ENCODE measurements around the gene GRAMD4. TPM values are rescaled to one million over a fixed set of nuclear protein-coding genes. Genes with fewer than 3 reads are reported as not detected.

The GRAMD4 gene
- polyA plus RNA-seq, 1 of the 3 experiments (the other 2 are of a cell fraction) = 15.5 TPM

DNA sequence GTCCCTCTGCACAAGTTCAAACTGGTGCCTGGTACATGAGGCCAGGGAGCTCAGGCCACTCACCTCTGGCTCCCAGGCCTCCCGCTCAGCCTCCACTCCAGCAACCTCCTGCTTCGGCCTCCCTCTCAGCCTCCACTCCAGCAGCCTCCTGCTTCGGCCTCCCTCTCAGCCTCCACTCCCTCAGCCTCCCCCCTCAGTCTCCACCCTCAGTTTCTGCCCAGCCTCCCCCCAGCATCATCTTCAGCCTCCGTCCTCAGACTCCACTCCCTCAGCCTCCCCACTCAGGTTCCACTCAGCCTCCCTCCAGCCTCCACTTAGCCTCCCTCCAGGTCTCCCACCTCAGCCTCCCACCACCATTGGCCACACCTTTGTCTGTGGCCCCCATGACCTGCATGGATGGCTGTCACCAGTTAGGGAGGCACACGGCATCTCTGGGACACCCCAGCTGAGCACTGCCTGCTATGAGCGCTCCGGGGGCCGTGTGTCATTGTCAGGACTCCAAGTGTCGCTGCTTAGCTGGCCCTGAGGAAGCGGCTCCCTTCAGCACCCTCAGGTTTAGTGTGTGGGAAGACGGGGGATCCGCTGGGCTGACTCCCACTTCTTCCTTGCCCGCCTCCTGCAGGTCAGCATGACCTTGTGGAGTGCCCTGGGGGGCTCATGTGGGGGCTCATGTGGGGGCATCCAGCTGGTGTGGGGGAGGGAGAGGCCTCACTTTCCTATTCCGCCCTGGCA lies 39.0 kb downstream of the GRAMD4 start:
- no peak overlapping the region for H3K27ac ChIP-seq (ENCODE audit: low read depth in 2 of 2, low read length in 1 of 2)
- no peaks in the 10 kb centered on the region for H3K9me2 ChIP-seq
- H3K9me3 ChIP-seq = no peaks in the 10 kb centered on the region
- no peak for TF ChIP-seq CHD2 (IDR thresholded peaks at IDR 0.05; ENCODE audit: low read length, partially characterized antibody)
- H3K4me2 ChIP-seq = no peak overlapping the region
- no peak overlapping the region for H3K4me3 ChIP-seq (ENCODE audit: low read depth in 2 of 2, low read length in 1 of 2)
- WGBS (ENCODE audit: low lambda C conversion rate) = 94% methylated on average over 14 of the region's 14 CpGs
- H4K20me1 ChIP-seq (ENCODE audit: insufficient read depth) = peaks cover 5% of the 10 kb centered on the region; the same call in 1 of the 2 replicates
- H3K79me2 ChIP-seq (ENCODE audit: insufficient read depth) = no peaks in the 10 kb centered on the region
- no peaks in the 10 kb centered on the region for H3K36me3 ChIP-seq (replicated peaks in 1 of 2; ENCODE audit: control insufficient read depth in 1 of 2, insufficient read depth in 2 of 2, low read length in 1 of 2)
- no peaks in the 10 kb centered on the region for H3F3A ChIP-seq (replicated peaks; ENCODE audit: insufficient read depth)
- peaks cover 0 to 50% of the 10 kb centered on the region in 2 experiments; a peak in 2 of 4 replicates for H3K4me1 ChIP-seq (ENCODE audit: control insufficient read depth in 1 of 2, insufficient read depth in 2 of 2, low read depth in 1 of 2, low read length in 1 of 2)
- no peaks in the 10 kb centered on the region for H3K27me3 ChIP-seq (ENCODE audit: insufficient read depth)
- ChIA-PET POLR2A (no interaction called here), CTCF (interaction anchor here (0.7 to 2.7 kb wide), 14 partner anchors 10 to 96 kb away, joined by 3 to 15 read pairs (median 3); partner anchors contain the start of gene GRAMD4)
- no peak overlapping the region for H2AFZ ChIP-seq (ENCODE audit: low read depth)
- H3K9ac ChIP-seq = no peak overlapping the region
- no peak for DNase-seq

DNA sequence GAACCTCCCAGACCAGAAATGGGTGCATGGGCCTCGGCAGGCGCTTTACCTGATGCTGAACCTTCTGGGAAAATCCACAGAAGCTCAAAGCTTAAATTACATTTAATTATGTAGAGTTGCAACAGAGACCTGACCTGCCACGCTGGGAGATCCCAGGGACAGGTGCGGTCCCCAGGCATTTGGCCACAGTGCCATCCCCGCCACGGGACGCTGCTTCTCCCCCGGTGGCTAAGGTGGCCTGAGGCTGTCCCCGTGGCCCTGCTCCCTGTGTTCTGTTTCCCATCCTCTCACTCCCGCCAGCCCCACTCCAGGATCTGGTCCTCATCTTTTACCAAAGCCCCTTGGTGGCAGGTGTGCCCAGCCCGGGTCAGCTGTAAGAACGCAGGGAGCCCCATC lies 39.6 kb downstream of the GRAMD4 start:
- no peaks in the 10 kb centered on the region for H3K27me3 ChIP-seq (ENCODE audit: insufficient read depth)

More for the DNA sequence above, 39.6 kb downstream of the GRAMD4 start:
- no peaks in the 10 kb centered on the region for H3K79me2 ChIP-seq (ENCODE audit: insufficient read depth)
- H3K9me2 ChIP-seq = no peaks in the 10 kb centered on the region
- no peak overlapping the region for H3K4me3 ChIP-seq (ENCODE audit: low read depth in 2 of 2, low read length in 1 of 2)
- DNase-seq = no peak
- POLR2A ChIA-PET = no interaction called here
- H3K4me1 ChIP-seq (ENCODE audit: control insufficient read depth in 1 of 2, insufficient read depth in 2 of 2, low read depth in 1 of 2, low read length in 1 of 2) = peaks cover 0 to 50% of the 10 kb centered on the region in 2 experiments; a peak in 2 of 4 replicates
- H3K4me2 ChIP-seq = no peak overlapping the region
- H4K20me1 ChIP-seq (ENCODE audit: insufficient read depth) = peaks cover 5% of the 10 kb centered on the region; the same call in 1 of the 2 replicates
- TF ChIP-seq GATA2 (CRISPR knock-in tag; IDR thresholded peaks at IDR 0.05) = no peak
- TF ChIP-seq, protein P1, sequence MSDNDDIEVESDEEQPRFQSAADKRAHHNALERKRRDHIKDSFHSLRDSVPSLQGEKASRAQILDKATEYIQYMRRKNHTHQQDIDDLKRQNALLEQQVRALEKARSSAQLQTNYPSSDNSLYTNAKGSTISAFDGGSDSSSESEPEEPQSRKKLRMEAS (IDR thresholded peaks at IDR 0.05; ENCODE audit: low read depth) = no peak
- TF ChIP-seq NRF1 (IDR thresholded peaks at IDR 0.05; ENCODE audit: low read depth, low read length) = no peak
- TF ChIP-seq SMC3 (IDR thresholded peaks at IDR 0.05; ENCODE audit: low read depth, low read length) = no peak
- TF ChIP-seq RFX5 (IDR thresholded peaks at IDR 0.05; ENCODE audit: low read length) = no peak
- TF ChIP-seq TCF12 (IDR thresholded peaks at IDR 0.05) = no peak
- TF ChIP-seq, protein P2, sequence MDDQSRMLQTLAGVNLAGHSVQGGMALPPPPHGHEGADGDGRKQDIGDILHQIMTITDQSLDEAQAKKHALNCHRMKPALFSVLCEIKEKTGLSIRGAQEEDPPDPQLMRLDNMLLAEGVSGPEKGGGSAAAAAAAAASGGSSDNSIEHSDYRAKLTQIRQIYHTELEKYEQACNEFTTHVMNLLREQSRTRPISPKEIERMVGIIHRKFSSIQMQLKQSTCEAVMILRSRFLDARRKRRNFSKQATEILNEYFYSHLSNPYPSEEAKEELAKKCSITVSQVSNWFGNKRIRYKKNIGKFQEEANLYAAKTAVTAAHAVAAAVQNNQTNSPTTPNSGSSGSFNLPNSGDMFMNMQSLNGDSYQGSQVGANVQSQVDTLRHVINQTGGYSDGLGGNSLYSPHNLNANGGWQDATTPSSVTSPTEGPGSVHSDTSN (IDR thresholded peaks at IDR 0.05) = no peak
- TF ChIP-seq MXI1 (IDR thresholded peaks at IDR 0.05; ENCODE audit: low read depth, low read length) = no peak
- TF ChIP-seq, protein P3, sequence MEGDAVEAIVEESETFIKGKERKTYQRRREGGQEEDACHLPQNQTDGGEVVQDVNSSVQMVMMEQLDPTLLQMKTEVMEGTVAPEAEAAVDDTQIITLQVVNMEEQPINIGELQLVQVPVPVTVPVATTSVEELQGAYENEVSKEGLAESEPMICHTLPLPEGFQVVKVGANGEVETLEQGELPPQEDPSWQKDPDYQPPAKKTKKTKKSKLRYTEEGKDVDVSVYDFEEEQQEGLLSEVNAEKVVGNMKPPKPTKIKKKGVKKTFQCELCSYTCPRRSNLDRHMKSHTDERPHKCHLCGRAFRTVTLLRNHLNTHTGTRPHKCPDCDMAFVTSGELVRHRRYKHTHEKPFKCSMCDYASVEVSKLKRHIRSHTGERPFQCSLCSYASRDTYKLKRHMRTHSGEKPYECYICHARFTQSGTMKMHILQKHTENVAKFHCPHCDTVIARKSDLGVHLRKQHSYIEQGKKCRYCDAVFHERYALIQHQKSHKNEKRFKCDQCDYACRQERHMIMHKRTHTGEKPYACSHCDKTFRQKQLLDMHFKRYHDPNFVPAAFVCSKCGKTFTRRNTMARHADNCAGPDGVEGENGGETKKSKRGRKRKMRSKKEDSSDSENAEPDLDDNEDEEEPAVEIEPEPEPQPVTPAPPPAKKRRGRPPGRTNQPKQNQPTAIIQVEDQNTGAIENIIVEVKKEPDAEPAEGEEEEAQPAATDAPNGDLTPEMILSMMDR (IDR thresholded peaks at IDR 0.05) = no peak
- no peak for TF ChIP-seq GABPA (IDR thresholded peaks at IDR 0.05; ENCODE audit: low read depth)
- no peak for TF ChIP-seq TAF1 (IDR thresholded peaks at IDR 0.05; ENCODE audit: borderline replicate concordance, low read depth, low read length)
- TF ChIP-seq EP300 (IDR thresholded peaks at IDR 0.05; ENCODE audit: borderline replicate concordance in 1 of 2, low read depth in 1 of 2, low read length in 1 of 2) = no peak
- no peak for TF ChIP-seq EZH2phosphoT487 (IDR thresholded peaks at IDR 0.05; ENCODE audit: borderline replicate concordance, low read depth)
- TF ChIP-seq MEF2A (IDR thresholded peaks at IDR 0.05; ENCODE audit: borderline replicate concordance, low read depth) = no peak
- no peak for TF ChIP-seq RAD21 (IDR thresholded peaks at IDR 0.05; ENCODE audit: low read length)
- TF ChIP-seq FOXJ3 (CRISPR knock-in tag; IDR thresholded peaks at IDR 0.05) = no peak
- H3K27ac ChIP-seq (ENCODE audit: low read depth in 2 of 2, low read length in 1 of 2) = peak overlapping the region in 1 of 2 experiments; percentile 77; a peak in 1 of 4 replicates
- H2AFZ ChIP-seq (ENCODE audit: low read depth) = no peak overlapping the region
- H3K9ac ChIP-seq = no peak overlapping the region
- CTCF ChIA-PET = interaction anchor here (0.7 to 2.7 kb wide), 17 partner anchors 10 to 304 kb away, joined by 3 to 15 read pairs (median 3); partner anchors contain the start of gene GRAMD4
- no peaks in the 10 kb centered on the region for H3K9me3 ChIP-seq
- 89% methylated on average over 11 of the region's 12 CpGs for WGBS (ENCODE audit: low lambda C conversion rate)
- no peaks in the 10 kb centered on the region for H3F3A ChIP-seq (replicated peaks; ENCODE audit: insufficient read depth)
- no peaks in the 10 kb centered on the region for H3K36me3 ChIP-seq (replicated peaks in 1 of 2; ENCODE audit: control insufficient read depth in 1 of 2, insufficient read depth in 2 of 2, low read length in 1 of 2)

All from SK-N-SH (cell line).